ENCODE data around the gene THSD7A. TPM values are rescaled to one million over a fixed set of nuclear protein-coding genes. Genes with fewer than 3 reads are reported as not detected.

THSD7A gene
- polyA plus RNA-seq, 1 donor from 2014 or later = 18.5 TPM

- no peaks in the 10 kb centered on the region for H3K79me2 ChIP-seq (replicated peaks; ENCODE audit: insufficient read depth, low read length)
- H3K9me3 ChIP-seq (ENCODE audit: low read length) = no peaks in the 10 kb centered on the region
- no peaks in the 10 kb centered on the region for H3K27me3 ChIP-seq (ENCODE audit: insufficient read depth, low read depth, low read length)
- no peaks in the 10 kb centered on the region for H4K20me1 ChIP-seq (ENCODE audit: insufficient read depth)
- no peak overlapping the region for H2AFZ ChIP-seq (ENCODE audit: low read depth, low read length)
- no peak overlapping the region for H3K4me2 ChIP-seq (ENCODE audit: low read length)
- no peaks in the 10 kb centered on the region for H3K9me2 ChIP-seq (ENCODE audit: insufficient read depth, low read length)
- no peak overlapping the region for H3K27ac ChIP-seq (ENCODE audit: low read length)
- H3F3A ChIP-seq (ENCODE audit: insufficient read depth, low read length, poor library complexity, severe bottlenecking) = no peaks in the 10 kb centered on the region
- TF ChIP-seq TAF1 (IDR thresholded peaks at IDR 0.05; ENCODE audit: low read depth) (no peak), POLR2AphosphoS5 (IDR thresholded peaks at IDR 0.05) (no peak), CTCF (IDR thresholded peaks at IDR 0.05; ENCODE audit: poor library complexity, severe bottlenecking) (no peak), SMC3 (conservative IDR thresholded peaks at IDR 0.05; ENCODE audit: poor library complexity) (no peak)
- TF ChIP-seq, protein P1, sequence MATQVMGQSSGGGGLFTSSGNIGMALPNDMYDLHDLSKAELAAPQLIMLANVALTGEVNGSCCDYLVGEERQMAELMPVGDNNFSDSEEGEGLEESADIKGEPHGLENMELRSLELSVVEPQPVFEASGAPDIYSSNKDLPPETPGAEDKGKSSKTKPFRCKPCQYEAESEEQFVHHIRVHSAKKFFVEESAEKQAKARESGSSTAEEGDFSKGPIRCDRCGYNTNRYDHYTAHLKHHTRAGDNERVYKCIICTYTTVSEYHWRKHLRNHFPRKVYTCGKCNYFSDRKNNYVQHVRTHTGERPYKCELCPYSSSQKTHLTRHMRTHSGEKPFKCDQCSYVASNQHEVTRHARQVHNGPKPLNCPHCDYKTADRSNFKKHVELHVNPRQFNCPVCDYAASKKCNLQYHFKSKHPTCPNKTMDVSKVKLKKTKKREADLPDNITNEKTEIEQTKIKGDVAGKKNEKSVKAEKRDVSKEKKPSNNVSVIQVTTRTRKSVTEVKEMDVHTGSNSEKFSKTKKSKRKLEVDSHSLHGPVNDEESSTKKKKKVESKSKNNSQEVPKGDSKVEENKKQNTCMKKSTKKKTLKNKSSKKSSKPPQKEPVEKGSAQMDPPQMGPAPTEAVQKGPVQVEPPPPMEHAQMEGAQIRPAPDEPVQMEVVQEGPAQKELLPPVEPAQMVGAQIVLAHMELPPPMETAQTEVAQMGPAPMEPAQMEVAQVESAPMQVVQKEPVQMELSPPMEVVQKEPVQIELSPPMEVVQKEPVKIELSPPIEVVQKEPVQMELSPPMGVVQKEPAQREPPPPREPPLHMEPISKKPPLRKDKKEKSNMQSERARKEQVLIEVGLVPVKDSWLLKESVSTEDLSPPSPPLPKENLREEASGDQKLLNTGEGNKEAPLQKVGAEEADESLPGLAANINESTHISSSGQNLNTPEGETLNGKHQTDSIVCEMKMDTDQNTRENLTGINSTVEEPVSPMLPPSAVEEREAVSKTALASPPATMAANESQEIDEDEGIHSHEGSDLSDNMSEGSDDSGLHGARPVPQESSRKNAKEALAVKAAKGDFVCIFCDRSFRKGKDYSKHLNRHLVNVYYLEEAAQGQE (IDR thresholded peaks at IDR 0.05; ENCODE audit: borderline replicate concordance) = no peak
- no peak overlapping the region for H3K4me3 ChIP-seq (ENCODE audit: low read length)
- H3K36me3 ChIP-seq (ENCODE audit: insufficient read depth, low read length) = no peaks in the 10 kb centered on the region
- no peak overlapping the region for H3K9ac ChIP-seq (ENCODE audit: low read length)
Observed at GRCh38 chr7:11754933-11755332, 77.1 kb downstream of the THSD7A start.

DNA sequence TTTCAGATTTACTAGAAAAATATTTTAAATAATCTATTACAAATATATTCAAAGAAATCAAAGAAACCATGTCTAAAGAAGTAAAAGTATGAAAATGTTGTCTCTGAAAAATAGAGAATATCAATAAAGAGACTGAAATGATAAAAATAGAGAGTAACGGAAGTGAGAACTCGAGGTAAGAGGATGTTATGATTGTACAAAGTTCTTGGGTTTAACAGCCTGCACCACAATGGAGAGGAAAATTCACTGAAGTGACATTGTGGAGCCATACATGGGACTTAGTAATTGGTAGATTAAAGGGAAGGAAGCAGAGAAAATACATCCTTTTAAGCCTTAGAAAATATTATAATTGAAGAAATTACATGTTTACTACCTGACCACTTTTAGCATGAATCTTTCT is 77.9 kb downstream of the THSD7A start:
- H3K79me2 ChIP-seq (replicated peaks; ENCODE audit: insufficient read depth, low read length) = no peaks in the 10 kb centered on the region
- H2AFZ ChIP-seq (ENCODE audit: low read depth, low read length) = no peak overlapping the region
- no peaks in the 10 kb centered on the region for H3K36me3 ChIP-seq (ENCODE audit: insufficient read depth, low read length)
- no peaks in the 10 kb centered on the region for H3K9me3 ChIP-seq (ENCODE audit: low read length)
- no peak overlapping the region for H3K4me2 ChIP-seq (ENCODE audit: low read length)
- H3F3A ChIP-seq (ENCODE audit: insufficient read depth, low read length, poor library complexity, severe bottlenecking) = no peaks in the 10 kb centered on the region
- H4K20me1 ChIP-seq (ENCODE audit: insufficient read depth) = no peaks in the 10 kb centered on the region
- H3K27me3 ChIP-seq (ENCODE audit: insufficient read depth, low read depth, low read length) = no peaks in the 10 kb centered on the region
- no peaks in the 10 kb centered on the region for H3K9me2 ChIP-seq (ENCODE audit: insufficient read depth, low read length)
- H3K27ac ChIP-seq (ENCODE audit: low read length) = no peak overlapping the region
- no peak overlapping the region for H3K4me3 ChIP-seq (ENCODE audit: low read length)
- H3K9ac ChIP-seq (ENCODE audit: low read length) = no peak overlapping the region
- TF ChIP-seq RAD21 (conservative IDR thresholded peaks at IDR 0.05) = no peak

DNA sequence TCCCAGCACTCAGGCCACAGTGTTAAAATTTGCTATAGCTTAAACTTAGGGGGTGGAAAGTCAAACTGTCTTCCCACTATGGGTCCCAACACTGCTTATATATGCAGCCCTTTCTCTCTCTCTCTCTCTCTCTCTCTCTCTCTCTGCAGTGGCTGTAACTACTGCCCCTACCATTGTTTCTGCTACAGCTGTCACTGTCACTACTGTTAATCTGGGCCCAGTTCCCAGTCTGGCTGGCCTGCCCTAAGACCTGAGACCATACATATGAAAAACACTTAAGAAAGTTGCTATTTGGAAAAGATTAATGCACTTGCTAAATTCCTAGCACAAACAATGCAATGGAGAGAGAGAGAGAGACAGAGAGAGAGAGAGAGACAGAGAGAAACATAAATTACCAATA is 78.6 kb downstream of the THSD7A start:
- no peak overlapping the region for H3K4me2 ChIP-seq (ENCODE audit: low read length)
- H3K4me3 ChIP-seq (ENCODE audit: low read length) = no peak overlapping the region
- no peaks in the 10 kb centered on the region for H3K36me3 ChIP-seq (ENCODE audit: insufficient read depth, low read length)
- H4K20me1 ChIP-seq (ENCODE audit: insufficient read depth) = no peaks in the 10 kb centered on the region
- no peak overlapping the region for H2AFZ ChIP-seq (ENCODE audit: low read depth, low read length)
- H3K9ac ChIP-seq (ENCODE audit: low read length) = no peak overlapping the region
- H3K79me2 ChIP-seq (replicated peaks; ENCODE audit: insufficient read depth, low read length) = no peaks in the 10 kb centered on the region
- TF ChIP-seq MXI1 (conservative IDR thresholded peaks at IDR 0.05; ENCODE audit: poor library complexity, severe bottlenecking) = no peak
- no peak for TF ChIP-seq POLR2AphosphoS5 (IDR thresholded peaks at IDR 0.05)
- no peak for TF ChIP-seq TAF1 (IDR thresholded peaks at IDR 0.05; ENCODE audit: low read depth)
- no peak for TF ChIP-seq CTCF (IDR thresholded peaks at IDR 0.05; ENCODE audit: poor library complexity, severe bottlenecking)
- TF ChIP-seq EP300 (conservative IDR thresholded peaks at IDR 0.05; ENCODE audit: poor library complexity, severe bottlenecking) = no peak
- no peak for TF ChIP-seq RAD21 (conservative IDR thresholded peaks at IDR 0.05)
- no peak for TF ChIP-seq SMC3 (conservative IDR thresholded peaks at IDR 0.05; ENCODE audit: poor library complexity)
- TF ChIP-seq, protein P1 (IDR thresholded peaks at IDR 0.05; ENCODE audit: borderline replicate concordance) = no peak
- TF ChIP-seq EZH2 (IDR thresholded peaks at IDR 0.05; ENCODE audit: borderline replicate concordance, insufficient read depth, low read length, poor library complexity, severe bottlenecking) = no peak
- no peaks in the 10 kb centered on the region for H3K27me3 ChIP-seq (ENCODE audit: insufficient read depth, low read depth, low read length)
- H3K9me2 ChIP-seq (ENCODE audit: insufficient read depth, low read length) = no peaks in the 10 kb centered on the region
- no peaks in the 10 kb centered on the region for H3K9me3 ChIP-seq (ENCODE audit: low read length)
- no peak overlapping the region for H3K27ac ChIP-seq (ENCODE audit: low read length)
- no peaks in the 10 kb centered on the region for H3F3A ChIP-seq (ENCODE audit: insufficient read depth, low read length, poor library complexity, severe bottlenecking)
